ENCODE results near the gene ZNF479.

DNA sequence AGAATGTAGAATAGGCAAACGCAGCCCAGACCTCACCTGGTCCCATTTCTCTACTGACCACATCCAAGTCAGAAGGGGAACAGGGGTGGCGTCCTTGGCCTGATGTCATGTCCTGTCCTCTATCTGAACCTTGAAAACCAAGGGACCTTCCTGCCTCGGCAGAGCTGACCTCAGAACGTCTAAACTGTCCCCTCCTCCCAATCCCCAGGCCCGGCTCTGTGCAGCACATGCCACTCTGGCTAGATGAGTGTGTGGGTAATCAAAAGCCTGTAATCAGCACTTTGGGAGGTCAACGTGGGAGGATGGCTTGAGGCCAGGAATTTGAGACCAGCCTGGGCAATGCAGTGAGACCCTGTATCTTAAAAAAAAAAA lies 46.5 kb upstream of the ZNF479 start:
- no peak for TF ChIP-seq ZNF746 (CRISPR knock-in tag; IDR thresholded peaks at IDR 0.05)
- TF ChIP-seq, protein P1, sequence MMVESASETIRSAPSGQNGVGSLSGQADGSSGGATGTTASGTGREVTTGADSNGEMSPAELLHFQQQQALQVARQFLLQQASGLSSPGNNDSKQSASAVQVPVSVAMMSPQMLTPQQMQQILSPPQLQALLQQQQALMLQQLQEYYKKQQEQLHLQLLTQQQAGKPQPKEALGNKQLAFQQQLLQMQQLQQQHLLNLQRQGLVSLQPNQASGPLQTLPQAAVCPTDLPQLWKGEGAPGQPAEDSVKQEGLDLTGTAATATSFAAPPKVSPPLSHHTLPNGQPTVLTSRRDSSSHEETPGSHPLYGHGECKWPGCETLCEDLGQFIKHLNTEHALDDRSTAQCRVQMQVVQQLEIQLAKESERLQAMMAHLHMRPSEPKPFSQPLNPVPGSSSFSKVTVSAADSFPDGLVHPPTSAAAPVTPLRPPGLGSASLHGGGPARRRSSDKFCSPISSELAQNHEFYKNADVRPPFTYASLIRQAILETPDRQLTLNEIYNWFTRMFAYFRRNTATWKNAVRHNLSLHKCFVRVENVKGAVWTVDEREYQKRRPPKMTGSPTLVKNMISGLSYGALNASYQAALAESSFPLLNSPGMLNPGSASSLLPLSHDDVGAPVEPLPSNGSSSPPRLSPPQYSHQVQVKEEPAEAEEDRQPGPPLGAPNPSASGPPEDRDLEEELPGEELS (CRISPR knock-in tag; IDR thresholded peaks at IDR 0.05), result no peak
- no peak for TF ChIP-seq RAD21 (CRISPR knock-in tag; IDR thresholded peaks at IDR 0.05)
- TF ChIP-seq ZNF710 (CRISPR knock-in tag; IDR thresholded peaks at IDR 0.05; ENCODE audit: borderline replicate concordance), result no peak
- TF ChIP-seq, protein P2, sequence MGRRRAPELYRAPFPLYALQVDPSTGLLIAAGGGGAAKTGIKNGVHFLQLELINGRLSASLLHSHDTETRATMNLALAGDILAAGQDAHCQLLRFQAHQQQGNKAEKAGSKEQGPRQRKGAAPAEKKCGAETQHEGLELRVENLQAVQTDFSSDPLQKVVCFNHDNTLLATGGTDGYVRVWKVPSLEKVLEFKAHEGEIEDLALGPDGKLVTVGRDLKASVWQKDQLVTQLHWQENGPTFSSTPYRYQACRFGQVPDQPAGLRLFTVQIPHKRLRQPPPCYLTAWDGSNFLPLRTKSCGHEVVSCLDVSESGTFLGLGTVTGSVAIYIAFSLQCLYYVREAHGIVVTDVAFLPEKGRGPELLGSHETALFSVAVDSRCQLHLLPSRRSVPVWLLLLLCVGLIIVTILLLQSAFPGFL (CRISPR knock-in tag; IDR thresholded peaks at IDR 0.05), result no peak
- no peak for TF ChIP-seq MLLT10 (CRISPR knock-in tag; IDR thresholded peaks at IDR 0.05)
- TF ChIP-seq ZNF564 (CRISPR knock-in tag; IDR thresholded peaks at IDR 0.05), result no peak
- no peak for TF ChIP-seq CTCF (CRISPR knock-in tag; IDR thresholded peaks at IDR 0.05)
- TF ChIP-seq EZH2 (conservative IDR thresholded peaks at IDR 0.05; ENCODE audit: low read depth, low read length), result no peak
- TF ChIP-seq RAD51 (IDR thresholded peaks at IDR 0.05; ENCODE audit: borderline replicate concordance), result no peak
- TF ChIP-seq CBFB (CRISPR knock-in tag; IDR thresholded peaks at IDR 0.05), result no peak
- no peak for TF ChIP-seq MYPOP (CRISPR knock-in tag; IDR thresholded peaks at IDR 0.05)
- TF ChIP-seq CHCHD3 (CRISPR knock-in tag; IDR thresholded peaks at IDR 0.05), result no peak
